SK-MEL-5 (cell line): ENCODE measurements around the gene GRM2. TPM values are rescaled to one million over a fixed set of nuclear protein-coding genes. Genes with fewer than 3 reads are reported as not detected.
A peak's percentile ranks its signal among the peaks of the same experiment; 100 is the strongest.

ENCODE experiments used
- DNase-seq: peaks from one replicate; pipeline ENCODE4 v3.0.0-alpha.2; 2016; ENCODE audit warnings: low read depth, low spot score
- in situ Hi-C: cut with HindIII; loops from 2 replicates; pipeline ENCODE4 v1.10.0; 2016; ENCODE audit warnings: low sequenced_read_pairs, high pct_unique_total_duplicates, low pct_unique_long_range_greater_than_20kb
- total RNA-seq: library from RNA; depleted of rRNA; stranded (reverse); fragments of >200 nt; shearing (Covaris generic); gene quantifications from 2 replicates; pipeline ENCODE4 v1.2.3, GENCODE V29; 2014

GRM2 gene
- total RNA-seq, 1 experiment from 2014 or later: not detected

- no peak for DNase-seq
- in situ Hi-C loops: no loop called here
Measured at GRCh38 chr3:51678186-51678585, 28.7 kb upstream of the GRM2 start.

GRCh38 chr3:51678641-51679040 lies 28.2 kb upstream of the GRM2 start:
- DNase-seq: no peak
- in situ Hi-C loops: no loop called here

- no peak for DNase-seq
- in situ Hi-C loops: no loop called here
Measured at GRCh38 chr3:51679318-51679717, 27.6 kb upstream of the GRM2 start.

DNA sequence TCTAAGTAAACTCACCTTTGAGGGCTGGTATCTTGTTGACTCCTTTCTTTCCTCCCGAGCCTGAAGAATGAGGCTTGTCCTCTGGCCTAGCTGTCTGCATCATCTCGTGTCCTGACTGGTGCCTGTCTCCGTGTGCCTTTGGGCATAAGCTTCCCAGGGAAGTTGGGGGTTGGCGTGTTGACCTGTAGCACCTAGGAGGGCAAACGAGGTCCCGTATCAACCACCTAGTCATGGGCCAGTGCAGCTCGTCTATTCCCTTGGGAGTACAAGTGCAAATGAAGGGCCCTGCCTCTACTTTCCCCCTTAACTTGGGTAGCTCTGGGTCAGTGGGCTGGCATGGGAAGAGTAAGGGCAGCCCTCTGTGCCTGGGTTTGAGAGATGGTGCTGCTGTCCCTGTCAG lies 27.1 kb upstream of the GRM2 start:
- no peak for DNase-seq
- in situ Hi-C loops: no loop called here

- DNase-seq: no peak
- in situ Hi-C loops: no loop called here
Measured at GRCh38 chr3:51680196-51680595, 26.7 kb upstream of the GRM2 start.

DNA sequence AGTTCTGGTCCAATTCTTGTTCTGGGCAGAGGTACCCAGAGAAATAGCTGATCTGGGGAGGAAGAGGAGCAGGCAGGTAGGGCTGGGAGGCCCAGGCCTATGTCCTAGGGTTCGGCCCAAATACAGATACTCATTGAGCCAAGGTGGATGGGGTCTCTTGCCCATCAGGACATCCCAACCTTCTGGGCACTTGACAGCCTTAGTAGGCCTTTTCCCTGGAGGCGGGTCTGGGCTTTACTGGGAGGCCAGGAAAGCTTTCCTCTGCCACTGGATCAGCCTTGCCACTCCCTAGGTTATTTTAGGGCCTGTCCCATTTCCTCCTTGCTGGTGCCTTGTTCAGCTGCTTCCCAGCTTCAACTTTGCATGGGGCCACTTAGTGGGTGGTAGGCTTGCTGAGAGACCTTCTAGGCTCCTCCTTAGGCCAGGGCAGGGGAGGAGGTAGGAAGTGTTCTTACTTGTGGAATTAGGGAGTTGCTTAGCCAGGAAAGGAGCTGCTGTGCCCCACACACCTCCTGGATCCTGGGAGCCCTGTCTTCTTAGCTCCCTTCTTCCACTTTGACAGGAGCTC lies 26.1 kb upstream of the GRM2 start:
- in situ Hi-C loops: no loop called here
- no peak for DNase-seq

- DNase-seq: no peak
- in situ Hi-C loops: no loop called here
Measured at GRCh38 chr3:51681453-51681852, 25.4 kb upstream of the GRM2 start.

GRCh38 chr3:51682079-51682478 lies 24.8 kb upstream of the GRM2 start:
- in situ Hi-C loops: no loop called here
- DNase-seq: peak; percentile 92

DNA sequence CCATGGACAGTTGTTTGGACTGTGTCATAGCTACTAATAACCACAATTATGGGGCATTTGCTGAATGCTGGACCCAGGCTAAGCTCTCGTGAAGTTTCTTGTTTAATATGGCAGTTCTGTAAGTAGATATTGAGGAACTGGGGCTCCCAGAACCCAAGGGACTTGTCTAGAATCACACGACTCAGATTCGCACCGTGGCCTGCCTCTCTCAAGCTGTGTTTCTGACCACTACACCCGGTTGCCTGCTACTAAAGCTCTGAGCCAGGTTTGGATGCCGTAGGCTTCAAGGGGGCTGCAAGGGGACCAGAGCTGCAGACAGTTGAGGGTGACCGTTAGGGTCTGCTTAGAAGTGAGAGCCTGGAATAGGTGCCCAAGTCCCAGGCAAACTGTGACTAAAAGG lies 24.3 kb upstream of the GRM2 start:
- no peak for DNase-seq
- in situ Hi-C loops: no loop called here

- in situ Hi-C loops: no loop called here
- no peak for DNase-seq
Measured at GRCh38 chr3:51683566-51683965, 23.3 kb upstream of the GRM2 start.

DNA sequence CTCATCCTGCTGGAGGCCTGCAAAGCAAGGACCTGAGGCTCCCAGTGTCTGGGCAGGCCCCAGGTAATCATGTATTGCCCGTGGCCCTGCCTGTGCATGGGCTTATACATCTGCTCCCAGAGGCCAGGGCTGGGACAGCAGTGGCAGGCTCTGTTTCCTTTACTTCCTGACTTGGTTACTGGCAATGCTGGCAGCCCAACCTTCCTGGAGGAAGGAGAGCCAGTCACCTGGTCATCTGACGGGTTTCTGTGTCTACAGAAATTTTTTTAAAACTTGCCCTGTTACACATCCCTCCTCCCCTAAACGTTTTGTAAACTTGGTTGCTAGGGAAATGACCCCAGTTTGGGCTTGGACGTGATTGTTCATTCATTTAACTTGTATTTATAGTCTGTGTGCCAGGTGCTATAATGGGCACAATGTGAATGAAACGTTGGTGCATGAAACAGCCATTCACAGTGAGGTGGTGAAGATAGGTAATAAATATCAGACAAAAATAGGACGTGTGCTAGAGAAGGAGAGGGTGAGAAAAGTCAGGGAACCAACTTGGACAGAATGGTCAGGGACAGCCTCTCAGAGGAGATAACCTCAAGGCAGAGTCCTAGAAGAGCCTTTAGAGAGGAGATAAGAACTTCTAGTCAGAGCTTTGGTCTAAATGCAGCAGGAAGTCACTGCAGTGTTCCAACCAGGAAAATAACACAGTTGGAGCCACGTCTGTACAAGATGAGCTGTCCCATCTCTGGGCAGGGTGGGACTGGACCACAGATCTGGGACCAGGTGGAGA lies 21.7 kb upstream of the GRM2 start:
- no peak for DNase-seq
- in situ Hi-C loops: no loop called here

- in situ Hi-C loops: no loop called here
- DNase-seq: no peak
Measured at GRCh38 chr3:51686056-51686455, 20.8 kb upstream of the GRM2 start.

GRCh38 chr3:51686512-51687215 lies 20.2 kb upstream of the GRM2 start:
- in situ Hi-C loops: no loop called here
- peak; percentile 55 for DNase-seq

DNA sequence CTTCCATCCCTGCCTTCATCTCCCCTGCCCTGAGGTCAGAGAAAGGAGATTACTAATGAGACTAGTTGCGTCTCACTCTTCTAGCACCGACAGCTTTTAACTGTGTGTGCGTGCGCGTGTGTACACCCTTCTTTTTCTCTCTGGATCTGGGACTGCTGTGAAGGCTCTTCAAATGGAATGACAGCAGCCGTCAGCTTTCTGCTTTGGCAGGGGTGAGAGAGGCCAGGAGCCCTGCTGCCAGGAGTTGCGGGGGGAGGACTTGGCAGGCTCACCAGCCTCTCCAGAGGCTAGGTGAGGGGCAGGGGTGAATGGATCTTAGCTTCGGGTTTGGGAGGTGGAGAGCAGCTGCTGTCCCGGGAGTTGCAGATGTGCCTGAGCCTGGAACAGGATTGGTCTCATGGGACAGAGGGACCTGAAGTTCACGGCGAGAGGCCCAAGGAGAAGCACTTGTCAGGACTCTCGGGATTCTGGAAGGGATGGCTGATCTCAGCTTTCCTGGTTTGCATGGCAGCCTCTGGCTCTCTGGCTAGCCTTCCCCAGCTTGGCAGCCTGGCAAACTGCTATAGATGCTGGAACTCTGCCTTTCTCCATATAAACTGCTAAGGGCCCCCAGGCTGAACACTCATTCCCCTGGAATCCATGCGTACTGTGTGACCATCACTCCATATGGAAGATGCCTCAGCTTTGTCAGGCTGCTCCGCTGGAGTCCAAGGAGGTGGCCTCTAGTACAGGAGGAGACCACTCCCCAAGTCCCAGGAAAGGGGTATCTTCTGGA lies 19.2 kb upstream of the GRM2 start:
- no peak for DNase-seq

GRCh38 chr3:51688206-51688600 lies 18.7 kb upstream of the GRM2 start:
- in situ Hi-C loops: no loop called here
- DNase-seq: no peak

More for the DNA sequence above, 19.2 kb upstream of the GRM2 start:
- in situ Hi-C loops: no loop called here

GRCh38 chr3:51691021-51691420 lies 15.8 kb upstream of the GRM2 start:
- in situ Hi-C loops: no loop called here
- DNase-seq: no peak

DNA sequence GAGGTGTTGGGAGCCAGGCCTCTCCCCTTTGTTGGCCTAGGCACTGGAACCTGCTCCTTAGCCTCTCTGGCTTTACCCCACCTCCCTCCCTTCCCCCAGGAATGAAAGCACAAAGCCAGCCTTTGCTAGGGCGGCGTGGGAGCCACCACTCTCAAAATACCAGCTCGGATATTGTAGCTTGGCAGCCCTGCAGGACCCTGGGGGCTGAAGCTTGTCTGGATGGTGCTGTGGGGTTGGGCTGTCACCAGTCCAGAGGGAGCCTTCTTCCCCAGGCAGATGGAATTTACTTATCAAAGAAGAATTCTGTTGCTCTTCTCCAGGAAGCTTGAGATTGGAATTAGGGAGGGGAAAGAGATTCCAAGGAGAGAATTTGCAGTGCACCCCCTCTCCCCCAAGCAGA lies 14.9 kb upstream of the GRM2 start:
- DNase-seq: no peak
- in situ Hi-C loops: no loop called here

DNA sequence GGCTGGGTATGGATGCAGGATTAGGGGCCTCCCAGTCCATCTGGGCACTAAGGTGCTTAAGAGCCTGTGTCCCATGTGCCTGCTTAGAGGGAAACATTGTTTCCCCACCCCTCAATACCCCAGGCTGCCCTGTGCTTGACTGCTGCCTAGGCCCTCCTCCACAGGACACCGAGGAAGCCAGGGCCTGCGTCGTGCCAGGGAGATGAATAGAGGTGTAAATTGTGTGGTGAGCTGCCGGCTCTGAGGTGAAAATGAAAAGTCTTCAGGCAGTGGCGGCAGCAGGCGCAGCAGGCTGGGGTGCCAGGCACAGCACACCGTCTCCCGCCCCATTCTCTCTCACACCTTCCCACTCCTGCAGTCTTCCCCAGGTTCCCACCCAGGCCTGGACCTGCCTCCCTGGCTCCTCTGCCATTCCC lies 13.9 kb upstream of the GRM2 start:
- no peak for DNase-seq
- in situ Hi-C loops: no loop called here
